ENCODE data around the gene ALOX12B. TPM values are rescaled to one million over a fixed set of nuclear protein-coding genes. Genes with fewer than 3 reads are reported as not detected.

The ALOX12B gene
- not detected in 2 replicates for total RNA-seq

DNA sequence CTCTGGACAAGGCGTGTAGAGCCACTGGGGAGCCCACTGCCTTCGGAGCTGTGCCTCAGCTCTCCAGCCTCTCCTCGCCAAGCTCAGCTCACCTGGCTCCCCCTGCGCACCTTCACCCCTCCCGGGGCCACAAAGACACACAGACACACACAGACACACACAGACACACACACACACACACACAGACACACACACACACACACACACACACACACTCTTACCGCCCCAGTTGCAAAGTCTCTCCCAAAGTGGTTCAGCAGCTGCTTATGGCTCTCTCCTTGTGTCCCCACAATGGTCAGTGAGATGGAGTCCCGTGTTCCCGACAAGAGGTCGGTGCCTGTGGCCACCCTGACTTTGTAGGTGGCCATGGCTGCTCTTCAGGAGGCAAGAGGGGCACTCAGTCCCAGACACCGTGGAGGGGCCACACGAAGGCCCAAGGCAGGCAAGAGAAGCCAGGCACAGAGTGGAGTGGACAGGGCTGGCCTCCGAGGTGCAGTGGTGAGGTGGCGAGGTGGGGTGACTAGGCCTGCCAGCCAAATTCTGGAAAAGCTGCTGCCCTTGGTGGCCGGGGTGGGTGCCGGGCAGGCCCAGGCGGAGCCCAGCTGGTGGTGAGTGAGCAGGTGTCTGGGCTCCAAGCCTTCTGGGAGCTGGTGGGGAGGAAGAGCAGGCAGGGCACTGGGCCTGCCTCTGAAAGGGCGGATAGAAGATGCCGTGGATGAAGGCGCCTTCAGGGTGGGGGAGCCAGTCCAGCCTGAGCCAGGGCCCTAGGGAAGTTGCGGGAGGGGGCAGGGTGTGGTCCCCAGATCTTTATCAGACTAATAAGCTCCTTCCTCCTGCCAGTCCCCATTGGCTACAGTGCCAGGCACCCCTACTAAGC is at the start of gene ALOX12B:
Gene ALOX12B (minus strand): TSS at position 642 of the 877 bp plus-strand sequence. CDS start 274 bp downstream, at position 368.

GRCh38 chr17:8123695-8124349 is 36.3 kb upstream of the ALOX12B start, which contains the start of gene HES7:
Gene HES7, minus strand, starts transcription at chr17:8124106. Its CDS starts 22 bp downstream, at chr17:8124084.

DNA sequence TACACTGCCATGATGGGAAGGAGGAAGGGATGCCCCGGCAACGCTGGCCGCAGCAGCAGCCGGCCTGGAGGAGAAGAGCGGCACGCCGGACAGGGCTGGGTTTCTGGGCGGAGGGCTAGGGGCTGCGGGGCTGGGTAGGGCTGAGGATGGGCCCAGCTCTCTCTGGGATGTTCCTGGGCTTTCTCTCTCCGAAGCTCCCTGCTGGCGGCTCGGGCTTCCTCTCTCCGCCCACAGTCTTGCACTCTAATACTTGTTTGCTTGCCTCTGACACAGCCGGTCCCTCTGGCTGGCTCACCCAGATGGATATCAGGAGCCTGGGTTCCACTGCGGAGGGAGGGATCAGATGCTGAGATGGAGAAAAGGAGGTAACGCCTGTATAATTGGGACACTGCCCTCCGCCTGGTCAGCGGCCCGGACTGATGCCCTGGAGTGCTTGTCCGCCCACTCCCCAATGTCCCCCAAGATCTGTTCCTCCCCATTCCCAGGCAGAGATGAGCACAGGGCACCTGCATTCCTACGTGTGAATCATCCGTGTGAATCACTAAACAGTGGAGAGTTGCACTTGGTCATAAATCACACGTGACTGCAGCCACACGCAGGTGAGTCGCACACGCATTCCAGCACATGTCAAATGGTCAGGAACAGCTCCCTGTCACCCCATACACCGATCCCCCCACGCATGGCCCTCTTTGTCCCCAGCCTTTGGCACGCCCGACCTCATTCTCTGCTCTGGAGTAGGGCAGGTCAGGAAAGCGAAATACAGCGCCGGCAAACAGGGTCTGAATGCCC is 30.7 kb upstream of the ALOX12B start, which contains the start of gene ALOXE3:
Gene ALOXE3 (minus strand): TSS at position 535 of the 789 bp plus-strand sequence. CDS start 524 bp downstream, at position 11.

GRCh38 chr17:8038954-8039610 is 48.4 kb downstream of the ALOX12B start, which contains the start of gene ALOX15B:
Gene ALOX15B, plus strand, starts transcription at chr17:8039059. Its CDS starts 97 bp downstream, at chr17:8039156.

Other genes starting within 250 kb of the ALOX12B start
- 7.8 and 67.0 TPM in 2 replicates for gene TMEM88, start 232.7 kb downstream of the ALOX12B start, total RNA-seq
- 83.2 and 132 TPM in 2 replicates for gene NAA38, start 230.2 kb downstream of the ALOX12B start, total RNA-seq
- gene CYB5D1, start 229.7 kb downstream of the ALOX12B start, total RNA-seq = 5.5 and 5.7 TPM in 2 replicates
- gene CHD3, start 198.9 kb downstream of the ALOX12B start, total RNA-seq = 77.5 and 82.6 TPM in 2 replicates
- 1.6 and 9.0 TPM in 2 replicates for gene RNF227, start 171.4 kb downstream of the ALOX12B start, total RNA-seq
- 0.23 TPM in 1 of 2 replicates, not detected in the other for gene KCNAB3, start 157.9 kb downstream of the ALOX12B start, total RNA-seq
- 54.7 and 64.3 TPM in 2 replicates for gene TRAPPC1, start 155.8 kb downstream of the ALOX12B start, total RNA-seq
- 14.1 and 15.2 TPM in 2 replicates for gene CNTROB, start 155.5 kb downstream of the ALOX12B start, total RNA-seq
- gene GUCY2D, start 85.1 kb downstream of the ALOX12B start, total RNA-seq = 0.12 TPM in 1 of 2 replicates, not detected in the other
- 0.85 TPM in 1 of 2 replicates, not detected in the other for gene ALOX15B, start 48.7 kb downstream of the ALOX12B start, total RNA-seq
- gene ALOXE3, start 30.8 kb upstream of the ALOX12B start, total RNA-seq = not detected in 2 replicates
- 0.26 and 0.35 TPM in 2 replicates for gene HES7, start 36.4 kb upstream of the ALOX12B start, total RNA-seq
- 45.6 and 51.1 TPM in 2 replicates for gene PER1, start 64.7 kb upstream of the ALOX12B start, total RNA-seq
- gene VAMP2, start 75.2 kb upstream of the ALOX12B start, total RNA-seq = 6.0 and 10.8 TPM in 2 replicates
- gene TMEM107, start 88.7 kb upstream of the ALOX12B start, total RNA-seq = 9.6 and 16.7 TPM in 2 replicates
- gene BORCS6, start 102.5 kb upstream of the ALOX12B start, total RNA-seq = 7.0 and 9.7 TPM in 2 replicates
- gene AURKB, start 122.9 kb upstream of the ALOX12B start, total RNA-seq = 0.47 and 0.94 TPM in 2 replicates
- gene CTC1, start 160.3 kb upstream of the ALOX12B start, total RNA-seq = 1.5 and 2.5 TPM in 2 replicates
- gene PFAS, start 161.6 kb upstream of the ALOX12B start, total RNA-seq = 13.9 and 28.4 TPM in 2 replicates
- gene RANGRF, start 201.0 kb upstream of the ALOX12B start, total RNA-seq = 18.6 and 21.1 TPM in 2 replicates
- gene SLC25A35, start 207.7 kb upstream of the ALOX12B start, total RNA-seq = 0.12 and 1.3 TPM in 2 replicates
- 0.23 and 11.7 TPM in 2 replicates for gene ARHGEF15, start 222.5 kb upstream of the ALOX12B start, total RNA-seq